ENCODE results near the gene MLYCD.

DNA sequence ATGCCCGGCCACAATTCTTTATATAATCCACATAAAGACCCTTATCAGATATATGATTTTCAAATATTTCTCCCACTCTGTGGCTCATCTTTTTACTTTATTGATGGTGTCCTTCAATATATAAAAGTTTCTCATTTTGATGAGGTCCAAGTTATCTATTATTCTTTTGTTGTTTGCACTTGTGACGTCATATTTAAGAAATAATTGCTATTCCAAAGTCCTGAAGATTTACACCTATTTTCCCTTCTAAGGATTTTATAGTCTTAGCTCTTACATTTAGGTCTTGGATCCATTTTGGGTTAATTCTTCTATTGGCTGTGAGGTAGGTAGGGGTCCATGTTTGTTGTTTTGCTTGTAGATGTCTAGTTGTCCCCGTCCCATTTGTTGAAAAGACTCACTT lies 3.0 kb upstream of the MLYCD start:
- TF ChIP-seq, protein P1, sequence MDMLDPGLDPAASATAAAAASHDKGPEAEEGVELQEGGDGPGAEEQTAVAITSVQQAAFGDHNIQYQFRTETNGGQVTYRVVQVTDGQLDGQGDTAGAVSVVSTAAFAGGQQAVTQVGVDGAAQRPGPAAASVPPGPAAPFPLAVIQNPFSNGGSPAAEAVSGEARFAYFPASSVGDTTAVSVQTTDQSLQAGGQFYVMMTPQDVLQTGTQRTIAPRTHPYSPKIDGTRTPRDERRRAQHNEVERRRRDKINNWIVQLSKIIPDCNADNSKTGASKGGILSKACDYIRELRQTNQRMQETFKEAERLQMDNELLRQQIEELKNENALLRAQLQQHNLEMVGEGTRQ (IDR thresholded peaks at IDR 0.05; ENCODE audit: borderline replicate concordance, low read depth, low read length), result no peak
- TF ChIP-seq, protein P2, sequence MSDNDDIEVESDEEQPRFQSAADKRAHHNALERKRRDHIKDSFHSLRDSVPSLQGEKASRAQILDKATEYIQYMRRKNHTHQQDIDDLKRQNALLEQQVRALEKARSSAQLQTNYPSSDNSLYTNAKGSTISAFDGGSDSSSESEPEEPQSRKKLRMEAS (IDR thresholded peaks at IDR 0.05; ENCODE audit: low read depth, low read length), result no peak
- TF ChIP-seq, protein P3, sequence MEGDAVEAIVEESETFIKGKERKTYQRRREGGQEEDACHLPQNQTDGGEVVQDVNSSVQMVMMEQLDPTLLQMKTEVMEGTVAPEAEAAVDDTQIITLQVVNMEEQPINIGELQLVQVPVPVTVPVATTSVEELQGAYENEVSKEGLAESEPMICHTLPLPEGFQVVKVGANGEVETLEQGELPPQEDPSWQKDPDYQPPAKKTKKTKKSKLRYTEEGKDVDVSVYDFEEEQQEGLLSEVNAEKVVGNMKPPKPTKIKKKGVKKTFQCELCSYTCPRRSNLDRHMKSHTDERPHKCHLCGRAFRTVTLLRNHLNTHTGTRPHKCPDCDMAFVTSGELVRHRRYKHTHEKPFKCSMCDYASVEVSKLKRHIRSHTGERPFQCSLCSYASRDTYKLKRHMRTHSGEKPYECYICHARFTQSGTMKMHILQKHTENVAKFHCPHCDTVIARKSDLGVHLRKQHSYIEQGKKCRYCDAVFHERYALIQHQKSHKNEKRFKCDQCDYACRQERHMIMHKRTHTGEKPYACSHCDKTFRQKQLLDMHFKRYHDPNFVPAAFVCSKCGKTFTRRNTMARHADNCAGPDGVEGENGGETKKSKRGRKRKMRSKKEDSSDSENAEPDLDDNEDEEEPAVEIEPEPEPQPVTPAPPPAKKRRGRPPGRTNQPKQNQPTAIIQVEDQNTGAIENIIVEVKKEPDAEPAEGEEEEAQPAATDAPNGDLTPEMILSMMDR (IDR thresholded peaks at IDR 0.05 in 2 of 3, conservative IDR thresholded peaks at IDR 0.05 in 1 of 3; ENCODE audit: control insufficient read depth in 2 of 3, extremely low read depth in 1 of 3, insufficient read depth in 1 of 3, low read depth in 3 of 3, low read length in 3 of 3), result no peak
- TF ChIP-seq NRF1 (conservative IDR thresholded peaks at IDR 0.05; ENCODE audit: low read depth, low read length), result no peak
- no peak for TF ChIP-seq EP300 (IDR thresholded peaks at IDR 0.05; ENCODE audit: borderline replicate concordance in 1 of 2, control insufficient read depth in 1 of 2, low read depth in 2 of 2, low read length in 2 of 2)
- TF ChIP-seq ZZZ3 (IDR thresholded peaks at IDR 0.05; ENCODE audit: control insufficient read depth, insufficient read length, low read depth), result no peak
- no peak for TF ChIP-seq HDAC2 (IDR thresholded peaks at IDR 0.05)
- no peak for TF ChIP-seq BCL11A (IDR thresholded peaks at IDR 0.05; ENCODE audit: low read depth, low read length)
- TF ChIP-seq ZNF207 (IDR thresholded peaks at IDR 0.05; ENCODE audit: borderline replicate concordance), result no peak
- no peak for TF ChIP-seq CHD4 (IDR thresholded peaks at IDR 0.05)
- no peak for TF ChIP-seq TCF7 (IDR thresholded peaks at IDR 0.05; ENCODE audit: borderline replicate concordance)
- TF ChIP-seq HDGF (IDR thresholded peaks at IDR 0.05), result no peak

Data from GM12878 (cell line).